Mesenchymal stem cell (in vitro differentiated cells and primary cell): ENCODE measurements around the gene DUSP21.
"Not testable (repeated sequence)": the region's sequence is repeated elsewhere in the genome, so short reads cannot be mapped to it uniquely, and the experiment has no call there.

ENCODE experiments used
- DNase-seq: peaks from one replicate; pipeline ENCODE4 v3.0.0-alpha.2; 2013
- H2AFZ ChIP-seq: one replicate; pipeline ENCODE4 v1.6.1; 2013; ENCODE audit warnings: low read depth, mild to moderate bottlenecking, control low read depth, inconsistent platforms, low read length, moderate library complexity
- H2AK5ac ChIP-seq: 2 replicates; pipeline ENCODE4 v1.6.1; 2013; ENCODE audit warnings: low read length, moderate library complexity, mild to moderate bottlenecking, inconsistent platforms; ENCODE audit not compliant: severe bottlenecking
- H2BK120ac ChIP-seq: one replicate; pipeline ENCODE4 v1.6.1; 2013; ENCODE audit warnings: low read depth, mild to moderate bottlenecking, inconsistent platforms, low read length, moderate library complexity
- H2BK12ac ChIP-seq, 2 experiments: one replicate each; pipeline ENCODE4 v1.6.1; 2013; ENCODE audit warnings: inconsistent platforms in 2 of 2, low read length in 2 of 2, mild to moderate bottlenecking in 2 of 2, moderate library complexity in 2 of 2, control low read depth in 1 of 2
- H2BK15ac ChIP-seq: one replicate; pipeline ENCODE4 v1.6.1; 2013; ENCODE audit warnings: mild to moderate bottlenecking, low read depth, inconsistent platforms; ENCODE audit not compliant: poor library complexity, severe bottlenecking
- H2BK5ac ChIP-seq: 2 replicates; pipeline ENCODE4 v1.6.1; 2013; ENCODE audit warnings: low read depth, mild to moderate bottlenecking, low read length, control low read depth, inconsistent platforms; ENCODE audit not compliant: poor library complexity, severe bottlenecking
- H3K14ac ChIP-seq, 2 experiments: one replicate each; pipeline ENCODE4 v1.6.1; 2013; ENCODE audit warnings: inconsistent platforms in 2 of 2, low read length in 2 of 2, control low read depth in 1 of 2, mild to moderate bottlenecking in 1 of 2, moderate library complexity in 1 of 2
- H3K18ac ChIP-seq, 2 experiments: one replicate each; pipeline ENCODE4 v1.6.1; 2013; ENCODE audit warnings: inconsistent platforms in 2 of 2, low read length in 2 of 2, control low read depth in 1 of 2, low read depth in 1 of 2, mild to moderate bottlenecking in 1 of 2
- H3K23ac ChIP-seq, 2 experiments: one replicate each; pipeline ENCODE4 v1.6.1; 2013; ENCODE audit warnings: inconsistent platforms in 2 of 2, low read length in 2 of 2, mild to moderate bottlenecking in 2 of 2, moderate library complexity in 2 of 2, control low read depth in 1 of 2
- H3K27ac ChIP-seq: 2 replicates; pipeline ENCODE4 v1.5.1; 2013; ENCODE audit warnings: mild to moderate bottlenecking, moderate library complexity, low read length, control low read depth, inconsistent platforms; ENCODE audit not compliant: poor library complexity, severe bottlenecking
- H3K27me3 ChIP-seq, 2 experiments: 2 replicates each; pipeline versions ENCODE4 v1.6.1 to v1.7.0; 2013; ENCODE audit warnings: low read length in 2 of 2, mild to moderate bottlenecking in 2 of 2, moderate library complexity in 2 of 2, control low read depth in 1 of 2, inconsistent platforms in 1 of 2; ENCODE audit not compliant: control insufficient read depth in 1 of 2, insufficient read depth in 1 of 2
- H3K36me3 ChIP-seq, 2 experiments: 2 replicates each; pipeline versions ENCODE4 v1.6.1 to v1.7.0; 2013; ENCODE audit warnings: low read length in 2 of 2, control low read depth in 1 of 2, inconsistent platforms in 1 of 2, low read depth in 1 of 2, mild to moderate bottlenecking in 1 of 2; ENCODE audit not compliant: insufficient read depth in 2 of 2, control insufficient read depth in 1 of 2
- H3K4ac ChIP-seq, 2 experiments: one replicate each; pipeline ENCODE4 v1.6.1; 2013; ENCODE audit warnings: inconsistent platforms in 2 of 2, low read length in 2 of 2, mild to moderate bottlenecking in 2 of 2, moderate library complexity in 2 of 2, control low read depth in 1 of 2, low read depth in 1 of 2
- H3K4me1 ChIP-seq: 2 replicates; pipeline ENCODE4 v1.6.1; 2013; ENCODE audit warnings: low read depth, low read length, control low read depth; ENCODE audit not compliant: control insufficient read depth, insufficient read depth
- H3K4me2 ChIP-seq: 2 replicates; pipeline ENCODE4 v1.6.1; 2013; ENCODE audit warnings: low read length, mild to moderate bottlenecking, inconsistent platforms; ENCODE audit not compliant: poor library complexity, severe bottlenecking
- H3K4me3 ChIP-seq, 2 experiments: 2 replicates each; pipeline versions ENCODE4 v1.5.1 to v1.7.0; 2013; ENCODE audit warnings: low read length in 2 of 2, mild to moderate bottlenecking in 2 of 2, control low read depth in 1 of 2, low read depth in 1 of 2; ENCODE audit not compliant: insufficient read depth in 1 of 2
- H3K79me1 ChIP-seq: replicated peaks from 2 replicates; pipeline ENCODE4 v1.6.1; 2013; ENCODE audit warnings: mild to moderate bottlenecking, control low read depth, low read length, inconsistent platforms; ENCODE audit not compliant: poor library complexity, severe bottlenecking
- H3K9ac ChIP-seq: 2 replicates; pipeline ENCODE4 v1.7.0; 2013; ENCODE audit warnings: mild to moderate bottlenecking, low read length, moderate library complexity
- H3K9me3 ChIP-seq: 2 replicates; pipeline ENCODE4 v1.7.0; 2013; ENCODE audit warnings: mild to moderate bottlenecking, low read length; ENCODE audit not compliant: control insufficient read depth
- H4K8ac ChIP-seq: one replicate; pipeline ENCODE4 v1.6.1; 2013; ENCODE audit warnings: inconsistent platforms, mild to moderate bottlenecking, low read length, moderate library complexity
- H4K91ac ChIP-seq: one replicate; pipeline ENCODE4 v1.6.1; 2013; ENCODE audit warnings: mild to moderate bottlenecking, low read length, inconsistent platforms
- WGBS: methylation state at CpG from one replicate; pipeline ENCODE4 v1.1.7; 2013; ENCODE audit warnings: mixed read lengths; 5-methylcytosine and 5-hydroxymethylcytosine counted together

Gene DUSP21

DNA sequence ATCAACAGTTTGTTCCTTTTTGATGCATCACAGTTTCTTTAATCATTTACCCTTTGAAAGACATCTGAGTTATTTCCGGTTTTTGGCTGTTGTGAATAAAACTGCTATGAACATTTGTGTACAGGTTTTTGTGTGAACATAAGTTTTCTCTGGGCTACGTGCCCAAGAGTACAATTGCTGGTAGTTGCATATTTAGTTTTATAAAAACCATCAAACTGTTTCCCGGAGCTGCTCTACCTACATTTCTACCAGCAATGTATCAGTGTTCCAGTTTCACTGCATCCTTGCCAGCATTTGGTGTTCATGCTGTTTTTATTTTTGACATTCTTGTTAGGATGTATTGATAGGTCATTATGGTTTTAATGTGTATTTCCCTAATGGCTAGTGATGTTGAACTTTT is 46.4 kb downstream of the DUSP21 start:
- Histone ChIP-seq H2BK15ac (no peak overlapping the region), H3K14ac (no peak overlapping the region), H3K9me3 (no peaks in the 10 kb centered on the region), H3K36me3 (no peaks in the 10 kb centered on the region), H3K79me1 (no peaks in the 10 kb centered on the region), H3K18ac (no peak overlapping the region), H3K4me3 (no peak overlapping the region), H3K4me2 (no peak overlapping the region), H3K4ac (no peak overlapping the region), H3K23ac (no peak overlapping the region), H3K27me3 (no peaks in the 10 kb centered on the region), H2BK12ac (no peak overlapping the region), H2AFZ (no peak overlapping the region), H4K91ac (no peak overlapping the region), H2BK120ac (no peak overlapping the region), H4K8ac (no peak overlapping the region), H3K27ac (no peak overlapping the region), H3K4me1 (no peaks in the 10 kb centered on the region), H2AK5ac (no peak overlapping the region), H3K9ac (no peak overlapping the region), H2BK5ac (no peak overlapping the region)
- no CpG with 5 or more reads among the region's 3 CpGs for WGBS
- no peak for DNase-seq

DNA sequence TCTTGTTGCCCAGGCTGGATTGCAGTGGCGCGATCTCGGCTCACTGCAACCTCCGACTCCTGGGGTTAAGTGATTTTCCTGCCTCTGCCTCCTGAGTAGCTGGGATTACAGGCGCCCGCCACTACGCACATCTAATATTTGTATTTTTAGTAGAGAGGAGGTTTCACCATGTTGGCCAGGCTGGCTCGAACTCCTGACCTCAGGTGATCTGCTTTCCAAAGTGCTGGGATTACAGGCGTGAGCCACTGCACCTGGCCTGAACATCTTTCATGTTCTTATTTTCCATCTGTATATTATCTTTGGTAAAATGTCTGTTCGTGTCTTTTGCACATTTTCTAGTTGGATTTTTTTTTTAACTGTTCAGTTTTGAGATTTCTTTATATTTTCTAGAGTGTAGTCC is 46.9 kb downstream of the DUSP21 start:
- H3K27me3 ChIP-seq, H4K8ac ChIP-seq, H3K4me1 ChIP-seq, H3K4ac ChIP-seq, H2BK12ac ChIP-seq, H3K4me2 ChIP-seq, H4K91ac ChIP-seq, H3K4me3 ChIP-seq, H3K36me3 ChIP-seq, H2AK5ac ChIP-seq, H2BK120ac ChIP-seq, H3K14ac ChIP-seq, H3K27ac ChIP-seq, H2BK5ac ChIP-seq, DNase-seq, H2BK15ac ChIP-seq, H3K79me1 ChIP-seq, H3K23ac ChIP-seq, H3K9ac ChIP-seq, H3K9me3 ChIP-seq, H3K18ac ChIP-seq, H2AFZ ChIP-seq: not testable (repeated sequence)
- 98% methylated on average over 8 of the region's 10 CpGs for WGBS

DNA sequence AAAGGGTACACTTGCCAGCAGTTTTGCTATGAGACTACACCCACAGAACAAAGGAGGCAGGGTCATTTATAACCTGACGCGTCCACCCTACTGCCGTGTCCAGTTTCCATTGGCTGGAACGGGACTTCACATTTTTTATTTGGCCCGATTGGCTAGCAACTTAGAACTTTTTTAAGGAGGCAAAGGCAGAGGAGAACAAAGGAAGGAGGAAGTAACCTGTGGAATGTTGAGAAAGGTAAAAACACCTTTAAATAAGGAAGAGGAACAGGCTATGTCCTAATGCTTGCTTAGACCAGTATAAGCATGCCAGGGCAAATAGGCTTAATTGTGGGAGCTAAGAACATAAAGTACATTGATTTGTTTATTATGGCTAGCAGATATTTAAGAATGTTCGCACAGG is 47.8 kb downstream of the DUSP21 start:
- H2AFZ ChIP-seq, result no peak overlapping the region
- no peak overlapping the region for H3K14ac ChIP-seq
- no peaks in the 10 kb centered on the region for H3K36me3 ChIP-seq
- H3K4ac ChIP-seq, result no peak overlapping the region
- H2BK12ac ChIP-seq, result no peak overlapping the region
- H3K18ac ChIP-seq, result no peak overlapping the region
- no peak overlapping the region for H4K8ac ChIP-seq
- H2BK120ac ChIP-seq, result no peak overlapping the region
- H3K9me3 ChIP-seq, result peaks cover 4% of the 10 kb centered on the region
- WGBS, result 90% methylated on average over 5 of the region's 6 CpGs
- no peak overlapping the region for H3K23ac ChIP-seq
- no peak overlapping the region for H2AK5ac ChIP-seq
- no peaks in the 10 kb centered on the region for H3K79me1 ChIP-seq
- no peak overlapping the region for H3K4me2 ChIP-seq
- DNase-seq, result no peak
- H3K27ac ChIP-seq, result no peak overlapping the region
- H3K9ac ChIP-seq, result no peak overlapping the region
- H2BK15ac ChIP-seq, result no peak overlapping the region
- H3K4me3 ChIP-seq, result no peak overlapping the region
- H3K4me1 ChIP-seq, result no peaks in the 10 kb centered on the region
- H2BK5ac ChIP-seq, result no peak overlapping the region
- no peak overlapping the region for H4K91ac ChIP-seq
- H3K27me3 ChIP-seq, result no peaks in the 10 kb centered on the region
